Lung microvascular endothelial cell (primary cell): ENCODE measurements around the gene CMTM1. TPM values are rescaled to one million over a fixed set of nuclear protein-coding genes. Genes with fewer than 3 reads are reported as not detected.
A peak's percentile ranks its signal among the peaks of the same experiment; 100 is the strongest.
"Not testable (repeated sequence)": the region's sequence is repeated elsewhere in the genome, so short reads cannot be mapped to it uniquely, and the experiment has no call there.

Source experiments
- DNase-seq, 2 donors: peaks; one replicate each; pipeline versions ENCODE4 v3.0.0 to v3.0.0-alpha.2; 2010; ENCODE audit warnings: low read depth in 2 of 2
- total RNA-seq: library from RNA; depleted of rRNA; stranded (reverse); fragments of >200 nt; gene quantifications from 2 replicates; pipeline ENCODE4 v1.2.1, GENCODE V29; 2014

Gene CMTM1
- total RNA-seq, 1 donor from 2014 or later, result 1.8 TPM

DNA sequence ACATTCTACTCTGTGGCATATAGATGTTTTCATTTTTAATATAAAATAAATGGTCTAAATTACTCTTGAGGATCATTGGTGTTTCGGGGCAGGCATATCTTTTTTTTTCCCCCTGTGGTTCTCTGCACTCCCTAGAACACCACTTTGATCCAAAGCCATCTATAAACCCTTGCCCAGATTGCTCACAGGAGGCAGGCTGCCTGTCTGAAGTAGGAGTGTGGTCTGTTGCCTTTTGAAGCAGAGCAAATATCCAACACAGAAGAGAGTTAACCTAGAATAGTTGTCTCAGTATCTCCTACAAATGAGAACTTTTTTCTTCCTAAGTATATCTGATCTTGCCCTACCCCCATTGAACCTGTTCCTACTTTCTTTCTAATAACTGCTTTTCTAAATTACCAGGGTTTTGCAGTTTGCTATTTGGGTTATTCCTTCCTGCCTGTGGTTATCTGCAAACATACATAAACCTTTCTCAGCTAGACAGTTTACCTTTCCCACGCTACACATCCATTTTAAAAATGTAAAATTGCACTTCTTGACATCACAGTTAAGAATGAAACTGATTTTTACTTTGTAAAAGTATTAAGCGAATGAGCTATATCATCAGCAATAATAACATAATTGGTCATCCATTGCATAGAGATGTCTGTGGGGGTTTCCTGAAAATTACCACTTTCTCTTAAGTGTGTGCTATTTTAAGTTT is 4.7 kb upstream of the CMTM1 start:
- DNase-seq, result no peak

DNA sequence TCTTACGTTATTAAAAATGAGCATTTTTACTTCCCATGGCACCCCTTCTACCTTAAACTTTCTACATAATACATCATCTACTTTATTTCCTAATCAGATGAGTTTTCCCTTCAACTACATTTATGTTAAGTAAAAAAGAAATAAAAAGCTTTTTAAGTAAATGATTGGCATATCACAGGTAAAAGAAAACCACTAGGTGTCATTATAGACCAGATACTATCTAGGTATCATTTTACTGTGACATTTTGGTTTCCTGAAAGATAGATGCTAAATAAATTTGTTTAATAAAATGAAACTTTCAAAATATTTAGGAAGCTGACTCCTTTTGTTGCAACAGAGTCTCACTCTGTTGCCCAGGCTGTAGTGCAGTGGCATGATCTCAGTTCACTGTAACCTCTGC is 3.8 kb upstream of the CMTM1 start:
- peak in 1 of 2 donors; percentile 30 for DNase-seq

GRCh38 chr16:66562986-66563385 is 3.3 kb upstream of the CMTM1 start:
- no peak for DNase-seq

- no peak for DNase-seq
Measured at GRCh38 chr16:66563574-66564334, 2.5 kb upstream of the CMTM1 start.

- not testable (repeated sequence) for DNase-seq
Measured at GRCh38 chr16:66567270-66567669, 1.0 kb downstream of the CMTM1 start.

DNA sequence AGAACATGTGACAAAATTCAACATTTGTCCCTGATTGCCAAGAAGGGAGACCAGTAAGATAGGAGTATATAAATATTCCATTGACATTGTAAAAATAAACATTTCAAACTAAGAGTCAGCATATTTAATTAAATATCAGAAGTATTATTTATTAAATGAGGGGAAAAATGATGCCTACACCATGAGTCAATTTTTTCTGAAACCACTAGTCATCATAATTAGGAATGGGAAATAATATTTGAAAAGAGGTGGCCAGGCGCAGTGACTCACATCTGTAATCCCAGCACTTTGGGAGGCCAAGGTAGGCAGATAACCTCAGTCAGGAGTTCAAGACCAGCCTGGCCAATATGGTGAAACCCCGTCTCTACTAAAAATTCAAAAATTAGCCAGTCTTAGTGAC is 2.1 kb downstream of the CMTM1 start:
- peak in 1 of 2 donors; percentile 53 for DNase-seq

GRCh38 chr16:66569131-66569530 is 2.9 kb downstream of the CMTM1 start:
- DNase-seq, result peak in 1 of 2 donors; percentile 71

DNA sequence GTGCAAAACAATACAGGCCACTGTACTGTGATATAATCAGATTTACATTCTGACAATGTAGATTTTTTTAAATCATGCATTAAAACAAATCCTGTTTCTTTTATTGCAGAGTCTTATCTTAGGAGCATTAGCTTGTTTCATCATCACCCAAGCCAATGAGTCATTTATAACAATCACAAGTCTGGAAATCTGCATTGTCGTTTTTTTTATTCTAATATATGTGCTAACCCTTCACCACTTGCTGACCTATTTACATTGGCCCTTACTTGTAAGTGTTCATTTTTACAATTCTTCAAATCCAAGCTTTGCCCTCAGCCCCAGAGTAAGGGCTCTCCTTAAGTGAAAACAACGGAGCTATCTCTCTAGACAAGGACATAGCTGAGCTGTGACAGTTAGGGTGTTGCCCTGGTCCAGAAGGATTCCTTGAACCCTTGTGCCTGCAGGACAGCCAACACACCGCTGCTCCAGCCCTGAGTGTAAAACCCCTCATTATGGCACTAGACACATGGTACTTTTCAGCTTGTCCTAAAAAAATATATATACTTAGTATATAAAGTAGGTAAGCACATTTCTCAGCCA is 3.7 kb downstream of the CMTM1 start:
- DNase-seq, result peak in 1 of 2 donors; percentile 67

GRCh38 chr16:66572356-66572755 is 6.1 kb downstream of the CMTM1 start:
- no peak for DNase-seq

- DNase-seq, result no peak
Measured at GRCh38 chr16:66574081-66574480, 7.8 kb downstream of the CMTM1 start.

DNA sequence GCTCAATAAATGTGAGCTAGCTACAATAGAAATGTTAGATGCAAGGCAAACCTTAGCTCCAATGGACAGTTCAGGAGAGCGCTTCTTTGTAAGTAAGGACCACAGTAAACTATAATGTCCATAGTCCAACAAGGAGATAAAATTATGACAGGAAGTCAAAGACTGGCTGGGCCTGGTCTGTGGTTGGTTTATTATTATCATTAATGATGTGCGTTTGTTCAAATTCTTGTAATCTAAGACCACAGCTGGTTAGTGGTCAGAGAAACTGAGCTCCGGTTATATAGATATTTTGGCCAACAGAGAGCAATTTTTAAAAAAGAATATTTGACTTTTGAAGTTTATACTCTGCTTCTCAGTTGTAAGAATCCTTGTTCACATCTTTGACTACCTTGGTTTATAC is 8.3 kb downstream of the CMTM1 start:
- no peak for DNase-seq

GRCh38 chr16:66575060-66575459 is 8.8 kb downstream of the CMTM1 start:
- DNase-seq, result no peak

DNA sequence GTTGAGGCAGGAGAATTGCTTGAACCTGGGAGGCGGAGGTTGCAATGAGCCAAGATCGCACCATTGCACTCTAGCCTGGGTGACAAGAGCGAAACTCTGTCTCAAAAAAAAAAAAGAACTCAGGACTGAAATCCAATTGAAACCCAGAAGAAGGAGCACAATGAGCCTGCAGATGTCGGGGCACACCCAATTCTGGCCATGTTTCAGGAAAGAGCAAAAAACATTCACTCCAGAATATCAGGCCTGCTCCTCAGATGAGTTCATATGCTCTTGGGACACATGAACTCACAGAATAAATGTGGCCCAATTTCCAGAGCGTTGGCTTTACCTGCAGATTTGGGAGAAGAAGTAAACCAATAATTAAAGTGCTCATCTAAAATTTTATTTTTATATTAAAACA is 10.1 kb downstream of the CMTM1 start:
- no peak for DNase-seq

DNA sequence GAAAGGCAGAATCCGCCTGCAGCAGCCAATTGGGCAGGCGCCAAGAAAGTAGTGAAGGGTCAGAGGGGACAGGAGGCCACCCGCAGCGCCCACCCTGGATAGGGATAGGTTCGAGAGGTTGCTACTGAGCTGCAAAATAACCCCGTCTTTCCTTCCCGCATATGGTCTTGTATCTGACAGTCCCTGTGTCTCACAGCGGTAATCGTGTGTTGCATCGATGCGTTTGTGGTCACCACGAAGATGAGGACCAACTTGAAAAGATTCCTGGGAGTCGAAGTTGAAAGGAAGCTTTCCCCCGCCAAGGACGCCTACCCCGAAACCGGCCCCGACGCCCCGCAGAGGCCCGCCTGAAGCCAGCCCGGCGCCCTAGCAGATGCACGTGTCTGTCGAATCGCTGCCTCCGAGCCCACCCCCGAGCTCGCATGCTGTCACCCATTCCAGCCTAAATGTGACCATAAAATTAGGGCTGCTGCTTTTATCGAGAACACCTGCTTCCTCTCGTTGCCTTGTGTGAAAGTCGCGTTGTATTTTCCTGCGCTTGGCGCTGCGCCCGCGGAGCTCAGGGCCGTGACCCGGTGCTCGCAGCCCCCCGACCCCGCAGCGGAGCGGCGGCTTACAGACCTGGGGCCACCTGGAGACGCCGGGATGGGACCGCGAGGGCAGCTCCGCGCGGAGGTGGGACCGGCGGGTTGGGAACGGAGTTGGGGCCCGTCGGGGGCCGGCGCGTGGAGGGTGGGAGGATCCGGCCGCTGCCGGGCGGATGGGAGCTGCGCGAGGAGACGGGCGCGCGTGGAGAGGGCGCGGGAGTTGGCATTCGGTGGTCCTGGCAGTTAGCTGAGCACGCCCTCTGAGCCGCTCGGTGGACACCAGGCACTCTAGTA is 12.7 kb downstream of the CMTM1 start, which contains the start of gene CMTM2:
TSS of gene CMTM2 (plus strand) at position 813 of the 881 bp plus-strand sequence. CDS start 145 bp downstream, outside the sequence.
- peak in 1 of 2 donors; percentile 39 for DNase-seq

- DNase-seq, result peak in 1 of 2 donors; percentile 7
Measured at GRCh38 chr16:66580605-66581209, 14.5 kb downstream of the CMTM1 start.

DNA sequence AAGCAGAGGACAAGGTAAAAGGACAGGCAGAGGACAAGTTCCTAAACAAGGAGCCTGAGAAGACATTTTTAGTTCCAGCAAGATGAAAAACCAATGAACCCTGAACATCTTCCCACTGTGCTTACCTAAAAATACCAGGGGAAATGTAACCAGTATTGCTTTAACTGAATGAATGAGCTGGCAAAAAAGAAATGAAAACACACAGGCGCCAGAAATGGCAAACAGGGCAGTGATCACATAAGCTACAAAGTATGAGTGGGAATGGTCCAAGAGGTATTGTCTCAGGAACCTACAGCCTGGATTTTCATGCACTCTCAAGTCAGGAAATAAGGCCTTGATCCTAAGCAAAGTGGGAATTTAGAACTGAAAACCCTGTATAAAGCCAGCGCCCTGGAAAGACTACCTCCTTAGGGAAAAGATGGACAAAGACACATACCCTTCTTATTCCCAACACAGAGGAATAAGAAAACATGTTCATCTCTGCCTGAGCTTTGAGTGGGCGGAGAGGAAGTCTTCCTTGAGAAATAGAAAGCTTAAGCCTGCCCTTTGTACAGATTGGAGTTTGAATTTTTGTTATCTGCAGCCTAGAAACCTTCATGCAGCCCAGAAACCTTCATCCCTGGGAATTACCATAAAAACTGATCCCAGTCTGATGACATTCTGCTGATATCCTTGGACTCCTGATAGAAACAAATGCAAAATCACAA is 15.2 kb downstream of the CMTM1 start:
- no peak for DNase-seq

DNA sequence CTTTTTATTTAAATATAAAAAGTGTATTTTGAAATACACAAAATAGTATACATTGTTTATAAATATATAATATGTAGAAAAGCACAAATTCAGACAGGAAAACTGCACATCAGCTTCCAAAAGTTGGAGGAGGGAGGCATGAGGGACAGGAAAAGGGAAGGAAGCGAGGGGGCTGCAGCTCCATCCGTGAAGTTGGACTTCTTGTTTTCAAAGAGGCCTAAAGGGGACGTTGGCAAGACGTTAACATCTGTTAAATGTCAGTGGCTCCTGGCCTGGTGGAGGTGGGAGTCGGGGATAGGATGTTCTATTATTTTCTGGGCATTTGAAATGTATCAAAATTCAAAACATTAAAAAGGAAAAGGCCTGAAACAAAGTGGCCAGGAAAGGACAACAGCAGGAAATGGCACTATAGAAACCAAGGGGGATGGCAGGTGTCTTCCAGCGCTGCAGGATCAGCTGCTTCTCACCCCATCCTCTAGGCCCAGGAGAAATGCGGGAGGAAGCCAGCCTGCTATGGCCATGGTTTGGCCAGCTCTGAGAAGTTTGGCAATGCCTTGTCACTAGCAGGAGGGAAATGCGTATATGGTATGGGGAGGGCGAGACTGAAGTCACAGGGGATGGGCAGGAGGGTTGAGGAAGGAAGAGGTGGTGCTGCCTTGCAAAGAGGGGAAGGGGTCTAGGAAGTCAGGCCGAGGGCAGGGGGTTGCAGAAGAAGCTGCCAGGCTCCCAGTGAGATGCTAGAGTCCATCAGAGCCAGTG is 19.4 kb downstream of the CMTM1 start:
- peak in 1 of 2 donors; percentile 11 for DNase-seq

GRCh38 chr16:66587881-66588600 is 21.8 kb downstream of the CMTM1 start:
- no peak for DNase-seq
